Nephron (organoid): ENCODE measurements around the gene SPAG4.

Experiments used
- H3K27ac Mint-ChIP-seq, 3 experiments: 2 replicates each; pipeline ENCODE4 v1.8.0; 2020; ENCODE audit warnings: mixed read lengths in 3 of 3, mild to moderate bottlenecking in 2 of 3, moderate library complexity in 1 of 3
- H3K27me3 Mint-ChIP-seq: 2 replicates; pipeline ENCODE4 v1.8.0; 2021; ENCODE audit warnings: low read depth, mild to moderate bottlenecking, moderate library complexity, mixed read lengths
- H3K36me3 Mint-ChIP-seq: 2 replicates; pipeline ENCODE4 v1.8.0; 2020; ENCODE audit warnings: low read depth, mixed read lengths
- H3K4me1 Mint-ChIP-seq: 2 replicates; pipeline ENCODE4 v1.8.0; 2020; ENCODE audit warnings: mixed read lengths
- H3K4me3 Mint-ChIP-seq, 3 experiments: 2 replicates each; pipeline ENCODE4 v1.8.0; 2020; ENCODE audit warnings: mild to moderate bottlenecking in 3 of 3, mixed read lengths in 3 of 3, moderate library complexity in 2 of 3
- H3K9me3 Mint-ChIP-seq: 2 replicates; pipeline ENCODE4 v1.8.0; 2020; ENCODE audit warnings: mixed read lengths
- CTCF ChIP-seq, 3 experiments: fragments of 200-600 bp; sonication (generic); IDR thresholded peaks; one replicate each; pipeline ENCODE4 v1.5.0; 2021; ENCODE audit warnings: antibody characterized with exemption in 3 of 3; ENCODE audit not compliant: unreplicated experiment in 3 of 3

The SPAG4 gene

GRCh38 chr20:35606127-35606526 is 9.5 kb upstream of the SPAG4 start:
- no peak overlapping the region for H3K4me3 Mint-ChIP-seq
- H3K27ac Mint-ChIP-seq, result no peak overlapping the region

GRCh38 chr20:35607003-35607735 is 8.5 kb upstream of the SPAG4 start:
- H3K27ac Mint-ChIP-seq, result no peak overlapping the region
- no peak for TF ChIP-seq CTCF (IDR thresholded peaks at IDR 0.05; ENCODE audit: unreplicated experiment in 3 of 3)
- H3K36me3 Mint-ChIP-seq, result no peaks in the 10 kb centered on the region
- peaks cover 18% of the 10 kb centered on the region for H3K27me3 Mint-ChIP-seq
- no peaks in the 10 kb centered on the region for H3K9me3 Mint-ChIP-seq
- H3K4me1 Mint-ChIP-seq, result no peaks in the 10 kb centered on the region
- no peak overlapping the region for H3K4me3 Mint-ChIP-seq

More at GRCh38 chr20:35606127-35606526, 9.5 kb upstream of the SPAG4 start:
- H3K36me3 Mint-ChIP-seq, result no peaks in the 10 kb centered on the region
- TF ChIP-seq CTCF (IDR thresholded peaks at IDR 0.05; ENCODE audit: unreplicated experiment in 3 of 3), result no peak
- H3K9me3 Mint-ChIP-seq, result no peaks in the 10 kb centered on the region
- H3K4me1 Mint-ChIP-seq, result no peaks in the 10 kb centered on the region
- peaks cover 26% of the 10 kb centered on the region for H3K27me3 Mint-ChIP-seq

- TF ChIP-seq CTCF (IDR thresholded peaks at IDR 0.05; ENCODE audit: unreplicated experiment in 3 of 3), result no peak
- Mint-ChIP-seq H3K36me3 (no peaks in the 10 kb centered on the region), H3K4me1 (no peaks in the 10 kb centered on the region), H3K4me3 (no peak overlapping the region), H3K27me3 (peaks cover 17% of the 10 kb centered on the region), H3K27ac (no peak overlapping the region), H3K9me3 (no peaks in the 10 kb centered on the region)
These were observed 4.7 kb upstream of the SPAG4 start for GRCh38 chr20:35610833-35611427.

- H3K9me3 Mint-ChIP-seq, result no peaks in the 10 kb centered on the region
- no peaks in the 10 kb centered on the region for H3K4me1 Mint-ChIP-seq
- no peak overlapping the region for H3K4me3 Mint-ChIP-seq
- TF ChIP-seq CTCF (IDR thresholded peaks at IDR 0.05; ENCODE audit: unreplicated experiment in 3 of 3), result no peak
- no peak overlapping the region for H3K27ac Mint-ChIP-seq
- H3K27me3 Mint-ChIP-seq, result peaks cover 17% of the 10 kb centered on the region
- no peaks in the 10 kb centered on the region for H3K36me3 Mint-ChIP-seq
These were observed 4.1 kb upstream of the SPAG4 start for GRCh38 chr20:35611482-35611881.

- peaks cover 4% of the 10 kb centered on the region for H3K36me3 Mint-ChIP-seq
- peak overlapping the region; percentile 85 to 87 (median 87) for H3K4me3 Mint-ChIP-seq
- peaks cover 18% of the 10 kb centered on the region for H3K4me1 Mint-ChIP-seq
- H3K27ac Mint-ChIP-seq, result peak overlapping the region; percentile 28 to 89 (median 75)
- H3K27me3 Mint-ChIP-seq, result peaks cover 42% of the 10 kb centered on the region
- TF ChIP-seq CTCF (IDR thresholded peaks at IDR 0.05; ENCODE audit: unreplicated experiment in 3 of 3), result no peak
- H3K9me3 Mint-ChIP-seq, result no peaks in the 10 kb centered on the region
These were observed 1.1 kb downstream of the SPAG4 start for GRCh38 chr20:35616465-35617396.
